SK-N-SH (cell line): ENCODE results near the gene TMEM267. TPM values are rescaled to one million over a fixed set of nuclear protein-coding genes. Genes with fewer than 3 reads are reported as not detected.

Experiments
- CTCF ChIA-PET: fragments of 300-600, 350-600 bp; formaldehyde crosslinking; extraction: SDS; loops from one replicate; lab custom pipeline; 2021; lab: Yijun Ruan, JAX
- POLR2A ChIA-PET: fragments of 350-600 bp; sonication (Branson Sonifier 250); formaldehyde crosslinking; extraction: SDS; loops from one replicate; lab custom pipeline; 2020; ENCODE audit warnings: antibody characterized with exemption, inconsistent platforms; lab: Yijun Ruan, JAX
- DNase-seq: peaks from one replicate; pipeline ENCODE4 v3.0.0; 2012
- H2AFZ ChIP-seq: fragments of 200-600 bp; sonication (generic); 2 replicates; pipeline ENCODE4 v1.8.1; 2016; ENCODE audit warnings: antibody characterized with exemption, mild to moderate bottlenecking, low read depth
- H3F3A ChIP-seq: fragments of 200-600 bp; sonication (generic); replicated peaks from 2 replicates; pipeline ENCODE3; 2016; ENCODE audit warnings: antibody characterized with exemption, mild to moderate bottlenecking; ENCODE audit not compliant: insufficient read depth
- H3K27ac ChIP-seq, 2 experiments: fragments of 200-500 bp in 1 of 2; fragments of 200-600 bp in 1 of 2; sonication (Bioruptor generic) in 1 of 2; sonication (generic), shearing (Covaris generic) in 1 of 2; 2 replicates each; pipeline versions ENCODE4 v1.5.1 to v1.6.1; 2014 to 2016; ENCODE audit warnings: low read depth in 2 of 2, inconsistent platforms in 1 of 2, low read length in 1 of 2, mild to moderate bottlenecking in 1 of 2, mixed read lengths in 1 of 2
- H3K27me3 ChIP-seq: fragments of 200-600 bp; sonication (generic), shearing (Covaris generic); 2 replicates; pipeline ENCODE4 v1.6.1; 2016; ENCODE audit warnings: mixed run types; ENCODE audit not compliant: insufficient read depth
- H3K36me3 ChIP-seq, 2 experiments: fragments of 200-500 bp in 1 of 2; fragments of 200-600 bp in 1 of 2; sonication (Bioruptor generic) in 1 of 2; sonication (generic) in 1 of 2; replicated peaks in 1 of 2; 2 replicates each; pipeline versions ENCODE3 to v1.5.1; 2014 to 2016; ENCODE audit warnings: low read length in 1 of 2, mild to moderate bottlenecking in 1 of 2; ENCODE audit not compliant: insufficient read depth in 2 of 2, control insufficient read depth in 1 of 2
- H3K4me1 ChIP-seq, 2 experiments: fragments of 200-500 bp in 1 of 2; fragments of 200-600 bp in 1 of 2; sonication (Bioruptor generic) in 1 of 2; sonication (generic), shearing (Covaris generic) in 1 of 2; 2 replicates each; pipeline versions ENCODE4 v1.5.1 to v1.6.1; 2014 to 2016; ENCODE audit warnings: low read depth in 1 of 2, low read length in 1 of 2, mixed run types in 1 of 2; ENCODE audit not compliant: insufficient read depth in 2 of 2, control insufficient read depth in 1 of 2
- H3K4me2 ChIP-seq: fragments of 200-600 bp; sonication (generic), shearing (Covaris generic); 2 replicates; pipeline ENCODE4 v1.6.1; 2017; ENCODE audit warnings: mixed run types
- H3K4me3 ChIP-seq, 2 experiments: fragments of 200-500 bp in 1 of 2; fragments of 200-600 bp in 1 of 2; sonication (Bioruptor generic) in 1 of 2; sonication (generic), shearing (Covaris generic) in 1 of 2; 2 replicates each; pipeline versions ENCODE4 v1.5.1 to v1.8.1; 2014 to 2016; ENCODE audit warnings: low read depth in 2 of 2, inconsistent platforms in 1 of 2, low read length in 1 of 2, mild to moderate bottlenecking in 1 of 2, mixed read lengths in 1 of 2, moderate library complexity in 1 of 2
- H3K79me2 ChIP-seq: fragments of 200-600 bp; sonication (generic); 2 replicates; pipeline ENCODE4 v1.8.1; 2017; ENCODE audit warnings: mild to moderate bottlenecking; ENCODE audit not compliant: insufficient read depth
- H3K9ac ChIP-seq: fragments of 200-600 bp; sonication (generic); 2 replicates; pipeline ENCODE4 v1.6.1; 2017; ENCODE audit warnings: mixed run types
- H3K9me2 ChIP-seq: fragments of 200-600 bp; sonication (generic); 2 replicates; pipeline ENCODE4 v1.6.1; 2017; ENCODE audit warnings: mixed run types
- H3K9me3 ChIP-seq: fragments of 200-600 bp; sonication (generic); 2 replicates; pipeline ENCODE4 v1.6.1; 2017; ENCODE audit warnings: mixed run types, mild to moderate bottlenecking, moderate library complexity
- H4K20me1 ChIP-seq: fragments of 200-600 bp; sonication (generic); 2 replicates; pipeline ENCODE4 v1.6.1; 2017; ENCODE audit warnings: mild to moderate bottlenecking, mixed run types; ENCODE audit not compliant: insufficient read depth
- CHD2 ChIP-seq: fragments of 150-350 bp; IDR thresholded peaks from 2 replicates; pipeline ENCODE4 v1.6.1; 2018; ENCODE audit warnings: low read length; ENCODE audit not compliant: partially characterized antibody
- ELF1 ChIP-seq: IDR thresholded peaks from 2 replicates; pipeline ENCODE4 v1.4.0; 2012
- EP300 ChIP-seq, 2 experiments: IDR thresholded peaks; 2 replicates each; pipeline versions ENCODE4 v1.4.0 to v1.6.1; 2012; ENCODE audit warnings: borderline replicate concordance in 1 of 2, low read depth in 1 of 2, low read length in 1 of 2
- FOSL2 ChIP-seq: IDR thresholded peaks from 2 replicates; pipeline ENCODE4 v1.4.0; 2012; ENCODE audit warnings: low read depth, mild to moderate bottlenecking, moderate library complexity, borderline replicate concordance
- FOXJ3 ChIP-seq: sonication (generic); formaldehyde crosslinking; IDR thresholded peaks from 2 replicates; pipeline ENCODE4 v1.5.1; 2020; ENCODE audit warnings: mild to moderate bottlenecking, missing genetic modification reagents
- JUND ChIP-seq: IDR thresholded peaks from 2 replicates; pipeline ENCODE4 v1.4.0; 2012
- MEF2A ChIP-seq: IDR thresholded peaks from 2 replicates; pipeline ENCODE4 v1.4.0; 2012; ENCODE audit warnings: low read depth, borderline replicate concordance
- MXI1 ChIP-seq: IDR thresholded peaks from 2 replicates; pipeline ENCODE4 v1.6.1; 2012; ENCODE audit warnings: mild to moderate bottlenecking, low read depth, low read length, improper control_type of control experiment
- NRF1 ChIP-seq: IDR thresholded peaks from 2 replicates; pipeline ENCODE4 v1.6.1; 2012; ENCODE audit warnings: low read depth, mild to moderate bottlenecking, low read length
- PBX3 ChIP-seq: IDR thresholded peaks from 2 replicates; pipeline ENCODE4; 2012
- RAD21 ChIP-seq: IDR thresholded peaks from 2 replicates; pipeline ENCODE4 v1.6.1; 2012; ENCODE audit warnings: mild to moderate bottlenecking, low read length
- RCOR1 ChIP-seq: fragments of 150-350 bp; IDR thresholded peaks from 2 replicates; pipeline ENCODE4 v1.6.1; 2017; ENCODE audit warnings: antibody characterized with exemption, low read length
- REST ChIP-seq: IDR thresholded peaks from 2 replicates; pipeline ENCODE4 v1.6.1; 2012; ENCODE audit warnings: mild to moderate bottlenecking, low read depth, low read length, moderate library complexity
- RFX5 ChIP-seq: IDR thresholded peaks from 2 replicates; pipeline ENCODE4 v1.6.1; 2012; ENCODE audit warnings: mild to moderate bottlenecking, improper control_type of control experiment, low read length
- RXRA ChIP-seq: IDR thresholded peaks from 2 replicates; pipeline ENCODE4 v1.4.0; 2012; ENCODE audit warnings: low read depth, mild to moderate bottlenecking, borderline replicate concordance
- SIN3A ChIP-seq: IDR thresholded peaks from 2 replicates; pipeline ENCODE4 v1.6.1; 2012; ENCODE audit warnings: low read depth, mild to moderate bottlenecking, low read length, moderate library complexity, borderline replicate concordance
- SMC3 ChIP-seq: IDR thresholded peaks from 2 replicates; pipeline ENCODE4 v1.6.1; 2012; ENCODE audit warnings: low read depth, low read length, improper control_type of control experiment
- TAF1 ChIP-seq: IDR thresholded peaks from 2 replicates; pipeline ENCODE4 v1.6.1; 2012; ENCODE audit warnings: low read depth, mild to moderate bottlenecking, low read length, moderate library complexity, borderline replicate concordance
- USF1 ChIP-seq: IDR thresholded peaks from 2 replicates; pipeline ENCODE4 v1.4.0; 2012; ENCODE audit warnings: low read depth, borderline replicate concordance
- WGBS: methylation state at CpG from one replicate; pipeline ENCODE4 v1.1.6; 2017; ENCODE audit warnings: low lambda C conversion rate; 5-methylcytosine and 5-hydroxymethylcytosine counted together
- polyA plus RNA-seq, 3 experiments: library from polyadenylated mRNA; depleted of rRNA; stranded (reverse); fragments of >200 nt; gene quantifications; 2 replicates each; pipeline ENCODE4 v1.2.3, GENCODE V29; 2012

The TMEM267 gene
- polyA plus RNA-seq, 1 of the 3 experiments (the other 2 are of a cell fraction), result 5.7 TPM

- POLR2A ChIA-PET, result no interaction called here
- Histone ChIP-seq H4K20me1 (no peaks in the 10 kb centered on the region), H3F3A (peaks cover 5% of the 10 kb centered on the region), H3K4me1 (peaks cover 0 to 7% of the 10 kb centered on the region in 2 experiments; a peak in 2 of 4 replicates), H3K27me3 (no peaks in the 10 kb centered on the region), H3K79me2 (peaks cover 20% of the 10 kb centered on the region), H2AFZ (no peak overlapping the region), H3K9me3 (no peaks in the 10 kb centered on the region), H3K9ac (no peak overlapping the region), H3K4me3 (no peak overlapping the region), H3K4me2 (no peak overlapping the region), H3K36me3 (peaks cover 24 to 39% of the 10 kb centered on the region in 2 experiments), H3K27ac (no peak overlapping the region), H3K9me2 (no peaks in the 10 kb centered on the region)
- CTCF ChIA-PET, result interaction anchor here (0.8 to 3.0 kb wide), 2 partner anchors 17 to 38 kb away, joined by 3 to 22 read pairs; no protein-coding TSS in a partner anchor
- no peak for DNase-seq
- WGBS, result 94% methylated on average over 3 of the region's 3 CpGs
- no peak for TF ChIP-seq USF1
- TF ChIP-seq CHD2, result no peak
- no peak for TF ChIP-seq TAF1
- TF ChIP-seq REST, result no peak
- no peak for TF ChIP-seq FOSL2
- TF ChIP-seq SMC3, result no peak
- no peak for TF ChIP-seq NRF1
- TF ChIP-seq RCOR1, result no peak
- no peak for TF ChIP-seq MXI1
- TF ChIP-seq FOXJ3 (CRISPR knock-in tag), result no peak
- TF ChIP-seq RAD21, result no peak
- TF ChIP-seq JUND, result no peak
- no peak for TF ChIP-seq MEF2A
- no peak for TF ChIP-seq EP300 (IDR thresholded peaks at IDR 0.05; ENCODE audit: borderline replicate concordance in 1 of 2, low read depth in 1 of 2, low read length in 1 of 2)
- TF ChIP-seq SIN3A, result no peak
- TF ChIP-seq RFX5, result no peak
- TF ChIP-seq RXRA, result no peak
- no peak for TF ChIP-seq ELF1
- TF ChIP-seq PBX3, result no peak
These were observed 2.7 kb upstream of the TMEM267 start for GRCh38 chr5:43486353-43486752.
